AML-193 (cell line): ENCODE results near the gene CHRNA9.
"Not testable (repeated sequence)": the region's sequence is repeated elsewhere in the genome, so short reads cannot be mapped to it uniquely, and the experiment has no call there.

Experiments
- DNase-seq, 2 experiments: peaks; one replicate each; lab custom pipeline; 2025; lab: John Stamatoyannopoulos, UW

CHRNA9 gene, protein sequence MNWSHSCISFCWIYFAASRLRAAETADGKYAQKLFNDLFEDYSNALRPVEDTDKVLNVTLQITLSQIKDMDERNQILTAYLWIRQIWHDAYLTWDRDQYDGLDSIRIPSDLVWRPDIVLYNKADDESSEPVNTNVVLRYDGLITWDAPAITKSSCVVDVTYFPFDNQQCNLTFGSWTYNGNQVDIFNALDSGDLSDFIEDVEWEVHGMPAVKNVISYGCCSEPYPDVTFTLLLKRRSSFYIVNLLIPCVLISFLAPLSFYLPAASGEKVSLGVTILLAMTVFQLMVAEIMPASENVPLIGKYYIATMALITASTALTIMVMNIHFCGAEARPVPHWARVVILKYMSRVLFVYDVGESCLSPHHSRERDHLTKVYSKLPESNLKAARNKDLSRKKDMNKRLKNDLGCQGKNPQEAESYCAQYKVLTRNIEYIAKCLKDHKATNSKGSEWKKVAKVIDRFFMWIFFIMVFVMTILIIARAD

GRCh38 chr4:40334591-40335524, at the start of gene CHRNA9:
CHRNA9 (plus strand) TSS chr4:40335333; CDS start chr4:40335468, 135 bp downstream.
- DNase-seq, result no peak

DNA sequence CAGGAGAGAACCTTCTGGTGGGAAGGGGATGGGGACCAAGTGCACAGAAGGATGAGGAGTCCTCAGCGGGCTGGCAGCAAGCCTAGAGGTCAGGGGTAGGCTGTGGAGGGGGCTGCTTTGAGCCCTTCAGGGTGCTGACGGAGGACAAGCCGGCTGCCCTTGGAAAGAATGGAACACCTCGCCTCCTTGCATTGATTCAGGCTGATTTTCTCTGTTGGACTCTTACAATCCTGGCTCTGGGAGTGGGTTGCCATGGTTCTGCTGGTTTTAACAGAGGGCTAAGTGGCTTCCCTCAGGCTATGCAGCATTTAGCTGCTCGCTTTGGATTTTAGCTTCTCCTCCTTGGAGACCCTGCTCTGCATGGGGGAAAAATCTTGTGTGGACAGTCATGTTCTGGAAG, 49.4 kb upstream of the CHRNA9 start:
- DNase-seq, result no peak

DNA sequence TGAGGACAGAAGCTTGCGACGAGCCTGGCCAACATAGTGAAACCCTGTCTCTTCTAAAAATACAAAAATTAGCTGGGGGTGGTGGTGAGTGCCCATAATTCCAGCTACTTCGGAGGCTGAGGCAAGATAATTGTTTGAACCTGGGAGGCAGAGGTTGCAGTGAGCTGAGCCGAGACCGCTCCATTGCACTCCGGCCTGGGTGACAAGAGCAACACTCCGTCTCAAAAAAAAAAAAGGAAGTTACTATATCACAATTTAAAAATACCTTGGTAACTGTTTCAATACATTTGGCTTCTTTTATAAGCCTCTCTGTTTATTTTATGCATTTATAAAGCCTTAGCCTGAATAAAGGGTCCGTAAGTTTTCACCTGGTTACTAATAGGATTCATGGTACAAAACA, 46.6 kb upstream of the CHRNA9 start:
- no peak for DNase-seq

GRCh38 chr4:40289366-40290188, 45.6 kb upstream of the CHRNA9 start:
- DNase-seq, result peak; percentile 52 to 61

DNA sequence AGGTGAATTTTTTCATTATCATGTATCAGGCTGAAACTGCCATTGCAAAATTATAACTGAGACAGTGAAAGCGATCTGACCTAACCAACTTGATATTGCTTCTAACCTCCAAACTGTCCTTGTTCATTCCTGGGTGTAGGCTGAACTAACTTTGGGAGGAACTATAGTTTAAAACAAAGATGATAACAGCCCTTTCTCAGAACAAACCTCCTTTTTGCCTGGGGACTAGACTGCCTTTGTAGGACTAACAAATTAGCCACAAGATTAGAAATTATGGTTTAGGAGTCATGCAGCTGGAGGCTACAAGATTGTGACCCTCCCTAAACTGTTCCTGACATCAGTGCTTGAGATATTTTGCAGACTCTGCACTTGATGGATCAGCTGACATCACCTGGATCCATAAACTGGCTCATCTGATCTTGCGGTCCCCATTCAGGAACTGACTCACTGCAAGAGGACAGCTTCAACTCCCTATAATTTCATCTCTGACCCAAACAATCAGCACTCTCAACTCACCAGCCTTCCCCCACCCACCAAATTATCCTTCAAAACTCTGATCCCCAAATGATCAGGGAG, 44.4 kb upstream of the CHRNA9 start:
- not testable (repeated sequence) for DNase-seq

DNA sequence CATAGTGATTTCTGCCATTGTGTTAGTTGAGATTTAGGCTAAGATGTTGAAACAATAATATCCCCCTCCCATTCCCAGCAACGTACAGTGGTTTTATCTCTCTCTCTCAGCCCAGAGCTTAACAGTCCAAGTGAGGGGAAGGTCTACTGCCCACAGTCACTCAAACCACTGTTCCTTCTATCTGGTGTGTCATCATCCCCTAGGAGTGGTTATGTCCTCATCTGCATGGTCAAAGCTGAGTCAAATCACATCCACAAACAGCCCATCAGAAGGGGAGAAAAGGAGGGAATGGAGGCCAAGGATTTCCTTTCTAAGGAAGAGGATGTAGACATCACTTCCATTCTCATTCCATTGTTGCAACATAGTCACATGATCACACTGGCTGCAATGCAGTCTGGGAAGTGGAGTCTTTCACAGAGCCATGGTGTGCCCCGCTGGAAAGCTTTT, 42.8 kb upstream of the CHRNA9 start:
- DNase-seq, result no peak

DNA sequence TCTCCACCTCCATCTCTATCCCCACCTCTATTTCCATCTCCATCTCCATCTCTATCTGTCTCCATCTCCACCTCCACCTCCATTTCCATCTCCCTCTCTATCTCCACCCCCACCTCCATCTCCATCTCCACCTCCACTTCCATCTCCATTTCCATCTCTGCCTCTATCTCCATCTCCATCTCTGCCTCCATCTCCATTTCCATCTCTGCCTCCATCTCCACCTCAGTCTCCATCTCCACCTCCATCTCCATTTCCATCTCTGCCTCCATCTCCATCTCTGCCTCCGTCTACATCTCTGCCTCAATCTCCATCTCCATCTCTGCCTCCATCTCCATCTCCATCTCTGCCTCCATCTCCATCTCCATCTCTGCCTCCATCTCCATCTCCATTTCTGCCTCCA, 40.8 kb upstream of the CHRNA9 start:
- no peak for DNase-seq

- not testable (repeated sequence) for DNase-seq
These were observed 40.1 kb upstream of the CHRNA9 start for GRCh38 chr4:40295030-40295429.

- DNase-seq, result no peak
These were observed 39.6 kb upstream of the CHRNA9 start for GRCh38 chr4:40295572-40295971.

DNA sequence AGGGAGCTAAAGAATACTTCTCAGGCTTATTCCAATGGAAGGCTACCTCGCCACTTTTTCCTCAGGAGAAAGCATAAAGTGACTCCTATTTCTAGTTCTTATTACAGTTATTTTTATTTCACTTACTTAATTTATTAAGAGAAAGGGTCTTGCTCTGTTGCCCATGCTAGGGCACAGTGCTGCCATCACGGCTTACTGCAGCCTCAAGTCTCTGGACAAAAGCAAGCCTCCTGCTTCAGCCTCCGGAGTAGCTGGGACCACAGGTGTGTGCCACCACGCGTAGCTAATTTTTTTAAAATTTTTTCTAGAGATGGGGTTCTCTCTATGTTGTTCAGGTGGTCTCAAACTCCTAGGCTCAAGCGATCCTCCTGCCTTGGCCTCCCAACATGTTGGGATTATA, 36.0 kb upstream of the CHRNA9 start:
- DNase-seq, result no peak

GRCh38 chr4:40299811-40300292, 35.3 kb upstream of the CHRNA9 start:
- no peak for DNase-seq

- no peak for DNase-seq
These were observed 34.6 kb upstream of the CHRNA9 start for GRCh38 chr4:40300371-40301162.

DNA sequence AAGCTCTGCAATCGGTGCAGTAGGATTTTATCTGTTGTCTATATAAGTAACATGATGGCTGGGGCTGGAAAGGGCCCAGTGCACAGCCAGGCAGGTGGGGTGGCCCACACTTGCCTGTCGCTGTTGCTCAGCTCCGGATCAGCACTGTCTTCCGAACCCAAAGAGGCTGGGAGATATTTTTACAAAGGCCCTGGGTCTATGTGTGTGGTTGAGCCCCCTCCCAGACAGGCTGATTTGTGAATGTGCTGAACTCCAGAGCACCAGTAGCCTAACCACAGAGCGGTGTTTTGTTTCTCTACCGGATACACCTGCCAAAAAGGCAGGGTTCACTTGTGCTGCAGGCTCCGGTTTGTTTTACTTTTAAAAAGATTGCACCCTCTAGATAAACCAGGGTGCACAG, 33.5 kb upstream of the CHRNA9 start:
- DNase-seq, result no peak

GRCh38 chr4:40303751-40304150, 31.4 kb upstream of the CHRNA9 start:
- DNase-seq, result no peak

DNA sequence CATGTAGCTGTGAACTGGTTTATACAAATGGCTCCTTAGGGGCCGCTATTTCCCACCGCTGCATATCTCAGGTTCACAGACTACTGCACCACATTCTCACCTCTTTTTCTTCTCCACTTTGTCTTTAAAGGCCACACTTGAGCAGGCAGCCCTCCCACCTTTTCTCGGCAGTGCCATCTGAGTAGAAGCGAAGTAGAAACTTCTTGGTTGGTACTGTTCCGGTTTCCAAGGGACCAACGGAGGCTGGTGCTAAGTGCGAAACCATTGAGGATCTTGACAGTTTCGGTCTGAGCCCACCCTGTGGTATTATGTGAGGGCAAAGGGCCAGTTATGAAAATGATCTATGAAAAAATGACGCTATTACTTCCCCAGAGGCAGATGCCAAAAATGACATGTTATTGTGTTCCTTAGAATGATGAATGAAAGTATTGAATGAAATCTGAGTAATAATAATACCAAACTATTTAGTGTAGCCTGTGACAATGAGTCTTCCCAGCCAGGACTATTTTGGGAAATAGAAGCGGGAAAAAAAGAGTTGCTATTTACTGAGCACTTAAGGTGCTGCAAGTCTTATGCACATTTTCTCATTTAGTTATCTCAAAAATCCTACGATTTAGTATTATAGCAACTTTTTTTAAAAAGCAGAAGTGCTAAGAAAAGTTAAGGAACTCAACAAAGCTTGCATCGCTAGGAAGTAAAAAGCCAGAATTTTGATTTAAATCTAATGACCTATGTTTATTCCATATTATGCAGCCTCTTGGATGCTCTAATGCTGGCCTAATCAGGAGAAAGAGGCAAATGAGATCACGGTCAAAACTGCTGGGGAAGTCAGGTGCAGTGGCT, 29.6 kb upstream of the CHRNA9 start:
- no peak for DNase-seq

DNA sequence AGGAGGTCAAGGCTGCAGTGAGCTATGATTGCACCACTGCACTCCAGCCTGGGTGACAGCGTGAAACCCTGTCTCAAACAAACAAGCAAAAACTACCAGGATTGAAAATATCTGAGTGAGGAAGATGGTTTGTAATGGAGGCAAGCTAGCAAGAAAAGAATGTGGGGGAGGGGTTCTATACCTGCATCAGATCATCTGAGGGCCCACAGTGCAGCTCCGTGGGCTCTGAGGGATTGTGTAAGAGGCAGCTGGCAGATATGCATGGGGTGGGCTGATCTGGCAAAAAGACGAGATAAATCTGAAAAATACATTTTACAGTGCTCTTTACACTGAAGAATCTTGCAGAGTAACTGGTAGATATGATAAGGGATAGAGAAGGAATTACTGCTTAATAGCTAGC, 28.9 kb upstream of the CHRNA9 start:
- no peak for DNase-seq

GRCh38 chr4:40306976-40307375, 28.2 kb upstream of the CHRNA9 start:
- DNase-seq, result no peak

DNA sequence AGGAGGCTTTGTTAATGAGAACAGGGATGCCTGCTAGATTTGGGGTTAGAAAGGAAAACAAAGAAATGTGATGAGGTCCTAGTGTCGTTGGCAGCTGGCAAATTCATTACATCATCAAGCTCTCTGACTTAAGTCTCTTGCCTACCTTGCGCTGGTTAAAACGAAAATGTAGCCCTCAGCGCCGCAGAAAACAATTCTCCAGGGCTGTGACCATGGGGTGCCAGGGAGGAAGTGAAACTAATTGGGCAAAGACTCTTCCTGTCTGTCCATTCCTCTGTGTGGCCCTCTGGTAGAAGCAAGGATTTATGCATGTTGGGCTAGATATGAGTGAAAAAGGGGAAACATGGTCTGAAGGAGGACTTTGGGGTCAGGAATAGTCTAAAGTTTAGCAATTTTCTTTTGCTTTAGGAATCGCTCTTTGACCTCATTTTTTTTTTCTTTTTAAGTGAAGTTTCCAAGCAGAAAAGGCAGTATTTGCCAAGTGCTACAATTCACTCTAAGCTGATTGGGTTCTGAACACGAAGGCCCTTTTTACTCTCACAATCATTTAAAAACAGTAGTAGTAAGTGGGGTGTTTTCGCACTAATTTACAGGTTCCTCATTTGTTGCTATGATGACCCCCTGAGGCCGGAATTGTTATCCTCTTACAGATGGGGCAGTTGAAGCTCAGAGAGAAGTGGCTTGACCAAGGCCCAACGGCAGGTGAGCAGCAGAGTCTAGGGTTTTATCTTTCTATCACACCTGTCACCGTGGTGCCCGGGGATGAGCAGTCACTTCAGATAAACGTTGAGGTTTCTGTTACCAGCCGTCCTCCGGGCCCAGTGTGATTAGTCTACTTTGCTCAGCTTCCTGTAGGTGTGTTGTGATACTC, 27.3 kb upstream of the CHRNA9 start:
- DNase-seq, result no peak
